SK-N-SH (cell line): ENCODE results near the gene SMIM44. TPM values are rescaled to one million over a fixed set of nuclear protein-coding genes. Genes with fewer than 3 reads are reported as not detected.
A peak's percentile ranks its signal among the peaks of the same experiment; 100 is the strongest.

Experiments used
- CTCF ChIA-PET: fragments of 300-600, 350-600 bp; formaldehyde crosslinking; extraction: SDS; loops from one replicate; lab custom pipeline; 2021; lab: Yijun Ruan, JAX
- POLR2A ChIA-PET: fragments of 350-600 bp; sonication (Branson Sonifier 250); formaldehyde crosslinking; extraction: SDS; loops from one replicate; lab custom pipeline; 2020; ENCODE audit warnings: antibody characterized with exemption, inconsistent platforms; lab: Yijun Ruan, JAX
- DNase-seq: peaks from one replicate; pipeline ENCODE4 v3.0.0; 2012
- H2AFZ ChIP-seq: fragments of 200-600 bp; sonication (generic); 2 replicates; pipeline ENCODE4 v1.8.1; 2016; ENCODE audit warnings: antibody characterized with exemption, mild to moderate bottlenecking, low read depth
- H3F3A ChIP-seq: fragments of 200-600 bp; sonication (generic); replicated peaks from 2 replicates; pipeline ENCODE3; 2016; ENCODE audit warnings: antibody characterized with exemption, mild to moderate bottlenecking; ENCODE audit not compliant: insufficient read depth
- H3K27ac ChIP-seq, 2 experiments: fragments of 200-500 bp in 1 of 2; fragments of 200-600 bp in 1 of 2; sonication (Bioruptor generic) in 1 of 2; sonication (generic), shearing (Covaris generic) in 1 of 2; 2 replicates each; pipeline versions ENCODE4 v1.5.1 to v1.6.1; 2014 to 2016; ENCODE audit warnings: low read depth in 2 of 2, inconsistent platforms in 1 of 2, low read length in 1 of 2, mild to moderate bottlenecking in 1 of 2, mixed read lengths in 1 of 2
- H3K27me3 ChIP-seq: fragments of 200-600 bp; sonication (generic), shearing (Covaris generic); 2 replicates; pipeline ENCODE4 v1.6.1; 2016; ENCODE audit warnings: mixed run types; ENCODE audit not compliant: insufficient read depth
- H3K36me3 ChIP-seq, 2 experiments: fragments of 200-500 bp in 1 of 2; fragments of 200-600 bp in 1 of 2; sonication (Bioruptor generic) in 1 of 2; sonication (generic) in 1 of 2; replicated peaks in 1 of 2; 2 replicates each; pipeline versions ENCODE3 to v1.5.1; 2014 to 2016; ENCODE audit warnings: low read length in 1 of 2, mild to moderate bottlenecking in 1 of 2; ENCODE audit not compliant: insufficient read depth in 2 of 2, control insufficient read depth in 1 of 2
- H3K4me1 ChIP-seq, 2 experiments: fragments of 200-500 bp in 1 of 2; fragments of 200-600 bp in 1 of 2; sonication (Bioruptor generic) in 1 of 2; sonication (generic), shearing (Covaris generic) in 1 of 2; 2 replicates each; pipeline versions ENCODE4 v1.5.1 to v1.6.1; 2014 to 2016; ENCODE audit warnings: low read depth in 1 of 2, low read length in 1 of 2, mixed run types in 1 of 2; ENCODE audit not compliant: insufficient read depth in 2 of 2, control insufficient read depth in 1 of 2
- H3K4me2 ChIP-seq: fragments of 200-600 bp; sonication (generic), shearing (Covaris generic); 2 replicates; pipeline ENCODE4 v1.6.1; 2017; ENCODE audit warnings: mixed run types
- H3K4me3 ChIP-seq, 2 experiments: fragments of 200-500 bp in 1 of 2; fragments of 200-600 bp in 1 of 2; sonication (Bioruptor generic) in 1 of 2; sonication (generic), shearing (Covaris generic) in 1 of 2; 2 replicates each; pipeline versions ENCODE4 v1.5.1 to v1.8.1; 2014 to 2016; ENCODE audit warnings: low read depth in 2 of 2, inconsistent platforms in 1 of 2, low read length in 1 of 2, mild to moderate bottlenecking in 1 of 2, mixed read lengths in 1 of 2, moderate library complexity in 1 of 2
- H3K79me2 ChIP-seq: fragments of 200-600 bp; sonication (generic); 2 replicates; pipeline ENCODE4 v1.8.1; 2017; ENCODE audit warnings: mild to moderate bottlenecking; ENCODE audit not compliant: insufficient read depth
- H3K9ac ChIP-seq: fragments of 200-600 bp; sonication (generic); 2 replicates; pipeline ENCODE4 v1.6.1; 2017; ENCODE audit warnings: mixed run types
- H3K9me2 ChIP-seq: fragments of 200-600 bp; sonication (generic); 2 replicates; pipeline ENCODE4 v1.6.1; 2017; ENCODE audit warnings: mixed run types
- H3K9me3 ChIP-seq: fragments of 200-600 bp; sonication (generic); 2 replicates; pipeline ENCODE4 v1.6.1; 2017; ENCODE audit warnings: mixed run types, mild to moderate bottlenecking, moderate library complexity
- H4K20me1 ChIP-seq: fragments of 200-600 bp; sonication (generic); 2 replicates; pipeline ENCODE4 v1.6.1; 2017; ENCODE audit warnings: mild to moderate bottlenecking, mixed run types; ENCODE audit not compliant: insufficient read depth
- CHD2 ChIP-seq: fragments of 150-350 bp; IDR thresholded peaks from 2 replicates; pipeline ENCODE4 v1.6.1; 2018; ENCODE audit warnings: low read length; ENCODE audit not compliant: partially characterized antibody
- EP300 ChIP-seq, 2 experiments: IDR thresholded peaks; 2 replicates each; pipeline versions ENCODE4 v1.4.0 to v1.6.1; 2012; ENCODE audit warnings: borderline replicate concordance in 1 of 2, low read depth in 1 of 2, low read length in 1 of 2
- EZH2phosphoT487 ChIP-seq: fragments of 200-600 bp; sonication (generic); IDR thresholded peaks from 2 replicates; pipeline ENCODE4 v1.6.1; 2017; ENCODE audit warnings: low read depth, mixed run types, mild to moderate bottlenecking, antibody characterized with exemption, moderate library complexity, borderline replicate concordance
- FOSL2 ChIP-seq: IDR thresholded peaks from 2 replicates; pipeline ENCODE4 v1.4.0; 2012; ENCODE audit warnings: low read depth, mild to moderate bottlenecking, moderate library complexity, borderline replicate concordance
- FOXM1 ChIP-seq: IDR thresholded peaks from 2 replicates; pipeline ENCODE4 v1.4.0; 2012; ENCODE audit warnings: low read depth, mild to moderate bottlenecking
- NFIC ChIP-seq: IDR thresholded peaks from 2 replicates; pipeline ENCODE4 v1.4.0; 2012; ENCODE audit warnings: borderline replicate concordance
- NRF1 ChIP-seq: IDR thresholded peaks from 2 replicates; pipeline ENCODE4 v1.6.1; 2012; ENCODE audit warnings: low read depth, mild to moderate bottlenecking, low read length
- POLR2AphosphoS5 ChIP-seq: IDR thresholded peaks from 2 replicates; pipeline ENCODE4 v1.6.1; 2012; ENCODE audit warnings: low read depth, low read length
- RCOR1 ChIP-seq: fragments of 150-350 bp; IDR thresholded peaks from 2 replicates; pipeline ENCODE4 v1.6.1; 2017; ENCODE audit warnings: antibody characterized with exemption, low read length
- RFX5 ChIP-seq: IDR thresholded peaks from 2 replicates; pipeline ENCODE4 v1.6.1; 2012; ENCODE audit warnings: mild to moderate bottlenecking, improper control_type of control experiment, low read length
- RXRA ChIP-seq: IDR thresholded peaks from 2 replicates; pipeline ENCODE4 v1.4.0; 2012; ENCODE audit warnings: low read depth, mild to moderate bottlenecking, borderline replicate concordance
- TCF12 ChIP-seq: IDR thresholded peaks from 2 replicates; pipeline ENCODE4 v1.4.0; 2012
- USF2 ChIP-seq: fragments of 150-350 bp; IDR thresholded peaks from 2 replicates; pipeline ENCODE4 v1.6.1; 2017; ENCODE audit warnings: antibody characterized with exemption, low read length, low read depth, borderline replicate concordance
- YY1 ChIP-seq: IDR thresholded peaks from 2 replicates; pipeline ENCODE4 v1.4.0; 2012; ENCODE audit warnings: low read depth, mild to moderate bottlenecking
- WGBS: methylation state at CpG from one replicate; pipeline ENCODE4 v1.1.6; 2017; ENCODE audit warnings: low lambda C conversion rate; 5-methylcytosine and 5-hydroxymethylcytosine counted together
- polyA plus RNA-seq, 3 experiments: library from polyadenylated mRNA; depleted of rRNA; stranded (reverse); fragments of >200 nt; gene quantifications; 2 replicates each; pipeline ENCODE4 v1.2.3, GENCODE V29; 2012
- TF ChIP-seq, protein P1 (sequence below): IDR thresholded peaks from 2 replicates; pipeline ENCODE4 v1.4.0; 2012; ENCODE audit warnings: low read depth, borderline replicate concordance
- TF ChIP-seq, protein P2 (sequence below): IDR thresholded peaks from 2 replicates; pipeline ENCODE4; 2012

Gene SMIM44
- polyA plus RNA-seq, 1 of the 3 experiments (the other 2 are of a cell fraction) = not detected

DNA sequence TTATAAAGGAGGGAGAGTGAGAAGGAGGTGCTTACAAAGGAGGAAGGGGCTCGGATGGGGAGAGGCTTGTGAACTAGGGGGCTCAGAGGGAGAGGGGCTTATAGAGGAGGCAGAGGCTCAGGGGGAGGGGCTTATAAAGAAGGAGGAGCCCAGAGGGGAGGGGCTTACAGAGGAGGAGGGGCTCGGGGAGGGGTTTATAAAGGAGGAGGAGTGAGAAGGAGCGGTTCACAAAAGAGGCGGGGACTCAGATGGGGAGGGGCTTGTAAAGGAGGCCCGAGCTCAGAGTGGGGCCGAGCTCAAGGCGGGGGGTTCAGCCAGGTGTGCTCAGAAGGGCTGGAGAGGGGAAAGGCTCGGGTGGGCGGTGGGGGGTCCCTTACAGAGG lies 3.4 kb downstream of the SMIM44 start:
- 72% methylated on average over 7 of the region's 9 CpGs for WGBS
- Histone ChIP-seq H3K4me1 (no peaks in the 10 kb centered on the region; a peak in 1 of 4 replicates), H4K20me1 (no peaks in the 10 kb centered on the region), H3K27ac (no peak overlapping the region), H3K4me2 (no peak overlapping the region), H3K27me3 (no peaks in the 10 kb centered on the region; the same call in none of the 2 replicates), H3K36me3 (no peaks in the 10 kb centered on the region), H2AFZ (no peak overlapping the region), H3K9ac (no peak overlapping the region), H3K9me2 (no peaks in the 10 kb centered on the region), H3K4me3 (no peak overlapping the region), H3F3A (no peaks in the 10 kb centered on the region), H3K9me3 (no peaks in the 10 kb centered on the region), H3K79me2 (no peaks in the 10 kb centered on the region)
- DNase-seq = peak; percentile 79
- ChIA-PET POLR2A (interaction anchor here (0.6 to 0.9 kb wide), 2 partner anchors 51 to 85 kb away, joined by 3 read pairs; no protein-coding TSS in a partner anchor), CTCF (interaction anchor here (0.7 to 1.6 kb wide), 4 partner anchors 57 to 506 kb away, joined by 3 to 9 read pairs (median 4); partner anchors contain the start of gene EEF2)
- TF ChIP-seq, protein P1, sequence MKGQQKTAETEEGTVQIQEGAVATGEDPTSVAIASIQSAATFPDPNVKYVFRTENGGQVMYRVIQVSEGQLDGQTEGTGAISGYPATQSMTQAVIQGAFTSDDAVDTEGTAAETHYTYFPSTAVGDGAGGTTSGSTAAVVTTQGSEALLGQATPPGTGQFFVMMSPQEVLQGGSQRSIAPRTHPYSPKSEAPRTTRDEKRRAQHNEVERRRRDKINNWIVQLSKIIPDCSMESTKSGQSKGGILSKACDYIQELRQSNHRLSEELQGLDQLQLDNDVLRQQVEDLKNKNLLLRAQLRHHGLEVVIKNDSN = no peak
- TF ChIP-seq CHD2 (no peak), TCF12 (no peak), FOSL2 (no peak)

- Histone ChIP-seq H3K4me1 (no peaks in the 10 kb centered on the region; a peak in 1 of 4 replicates), H3K9me3 (no peaks in the 10 kb centered on the region), H3K36me3 (no peaks in the 10 kb centered on the region), H3K9me2 (no peaks in the 10 kb centered on the region), H3K4me2 (no peak overlapping the region), H2AFZ (no peak overlapping the region), H4K20me1 (no peaks in the 10 kb centered on the region), H3F3A (no peaks in the 10 kb centered on the region), H3K9ac (no peak overlapping the region), H3K4me3 (no peak overlapping the region), H3K27ac (no peak overlapping the region), H3K79me2 (no peaks in the 10 kb centered on the region), H3K27me3 (no peaks in the 10 kb centered on the region; the same call in none of the 2 replicates)
- ChIA-PET CTCF (interaction anchor here (0.7 to 1.6 kb wide), 5 partner anchors 50 to 506 kb away, joined by 3 to 9 read pairs (median 4); partner anchors contain the start of gene EEF2), POLR2A (interaction anchor here (0.6 to 0.9 kb wide), 3 partner anchors 50 to 84 kb away, joined by 3 to 6 read pairs (median 3); no protein-coding TSS in a partner anchor)
- peak; percentile 78 for DNase-seq
- 15% methylated on average over 7 of the region's 7 CpGs for WGBS
- TF ChIP-seq NFIC = no peak
- TF ChIP-seq, protein P2, sequence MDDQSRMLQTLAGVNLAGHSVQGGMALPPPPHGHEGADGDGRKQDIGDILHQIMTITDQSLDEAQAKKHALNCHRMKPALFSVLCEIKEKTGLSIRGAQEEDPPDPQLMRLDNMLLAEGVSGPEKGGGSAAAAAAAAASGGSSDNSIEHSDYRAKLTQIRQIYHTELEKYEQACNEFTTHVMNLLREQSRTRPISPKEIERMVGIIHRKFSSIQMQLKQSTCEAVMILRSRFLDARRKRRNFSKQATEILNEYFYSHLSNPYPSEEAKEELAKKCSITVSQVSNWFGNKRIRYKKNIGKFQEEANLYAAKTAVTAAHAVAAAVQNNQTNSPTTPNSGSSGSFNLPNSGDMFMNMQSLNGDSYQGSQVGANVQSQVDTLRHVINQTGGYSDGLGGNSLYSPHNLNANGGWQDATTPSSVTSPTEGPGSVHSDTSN = no peak
- no peak for TF ChIP-seq FOSL2
- TF ChIP-seq FOXM1 = no peak
- TF ChIP-seq RXRA = no peak
- TF ChIP-seq POLR2AphosphoS5 = no peak
- TF ChIP-seq YY1 = no peak
- TF ChIP-seq USF2 = no peak
- TF ChIP-seq NRF1 = no peak
- TF ChIP-seq RCOR1 = no peak
- no peak for TF ChIP-seq RFX5
- no peak for TF ChIP-seq EP300 (IDR thresholded peaks at IDR 0.05; ENCODE audit: borderline replicate concordance in 1 of 2, low read depth in 1 of 2, low read length in 1 of 2)
- no peak for TF ChIP-seq EZH2phosphoT487
Measured at GRCh38 chr19:3479177-3479833, 3.9 kb downstream of the SMIM44 start.
